Natural killer cell treated with Interleukin-12 subunit alpha and Interleukin-12 subunit beta and Interleukin-15 and Interleukin-18, amount 100 ng/mL, for 72 hours (primary cell): ENCODE results near the gene NFATC1. TPM values are rescaled to one million over a fixed set of nuclear protein-coding genes. Genes with fewer than 3 reads are reported as not detected.

Source experiments
- ATAC-seq, 2 donors: fragments of 150-1000 bp; cut with Tn5 transposase in 1 of 2; sonication (Bioruptor Pico), chemical (Tn5 transposase) in 1 of 2; 2 replicates each; pipeline ENCODE4 v1.10.0; 2021
- DNase-seq: peaks from one replicate; pipeline ENCODE4 v3.0.0; 2022; ENCODE audit warnings: low spot score
- H3K27ac Mint-ChIP-seq, 2 donors: 1 replicate in 1 of 2; 2 replicates in 1 of 2; pipeline ENCODE4 v1.8.0; 2022; ENCODE audit warnings: mixed read lengths in 2 of 2, mild to moderate bottlenecking in 1 of 2, moderate library complexity in 1 of 2
- H3K27me3 Mint-ChIP-seq, 2 donors: 1 replicate in 1 of 2; 2 replicates in 1 of 2; pipeline ENCODE4 v1.8.0; 2022; ENCODE audit warnings: mixed read lengths in 2 of 2
- H3K36me3 Mint-ChIP-seq: one replicate; pipeline ENCODE4 v1.8.0; 2022; ENCODE audit warnings: mixed read lengths
- H3K4me1 Mint-ChIP-seq, 2 donors: 1 replicate in 1 of 2; 2 replicates in 1 of 2; pipeline ENCODE4 v1.8.0; 2022; ENCODE audit warnings: low read depth in 2 of 2, mixed read lengths in 2 of 2, mild to moderate bottlenecking in 1 of 2
- H3K4me3 Mint-ChIP-seq: one replicate; pipeline ENCODE4 v1.8.0; 2022; ENCODE audit warnings: mixed read lengths
- H3K9me3 Mint-ChIP-seq: 2 replicates; pipeline ENCODE4 v1.8.0; 2022; ENCODE audit warnings: mixed read lengths
- total RNA-seq, 2 donors: library from RNA; stranded (reverse); gene quantifications; one replicate each; pipeline ENCODE4 v1.2.3, GENCODE V29; 2022

Gene NFATC1
- total RNA-seq, 2 donors from 2014 or later = 22.3 to 34.4 TPM

GRCh38 chr18:79400091-79400590 lies 4.4 kb downstream of the NFATC1 start:
- no peaks in the 10 kb centered on the region for H3K36me3 Mint-ChIP-seq
- peak; percentile 64 for DNase-seq
- ATAC-seq = peak; percentile 67 to 78
- no peak overlapping the region for H3K27ac Mint-ChIP-seq
- H3K4me1 Mint-ChIP-seq = peaks cover 24 to 36% of the 10 kb centered on the region in 2 donors
- peak overlapping the region; percentile 88 for H3K4me3 Mint-ChIP-seq
- H3K9me3 Mint-ChIP-seq = no peaks in the 10 kb centered on the region
- H3K27me3 Mint-ChIP-seq = no peaks in the 10 kb centered on the region

- H3K36me3 Mint-ChIP-seq = no peaks in the 10 kb centered on the region
- peak; percentile 25 for ATAC-seq
These were observed 5.1 kb downstream of the NFATC1 start for GRCh38 chr18:79400591-79401381.

GRCh38 chr18:79401494-79402208 lies 5.9 kb downstream of the NFATC1 start:
- ATAC-seq (no peak), DNase-seq (peak; percentile 53)
- Mint-ChIP-seq H3K9me3 (no peaks in the 10 kb centered on the region), H3K27ac (peak overlapping the region; percentile 75 to 82), H3K4me3 (peak overlapping the region; percentile 88), H3K36me3 (no peaks in the 10 kb centered on the region), H3K27me3 (no peaks in the 10 kb centered on the region), H3K4me1 (peaks cover 34 to 46% of the 10 kb centered on the region in 2 donors)

More at GRCh38 chr18:79400591-79401381, 5.1 kb downstream of the NFATC1 start:
- H3K27ac Mint-ChIP-seq = peak overlapping the region; percentile 75 to 82
- peaks cover 27 to 39% of the 10 kb centered on the region in 2 donors for H3K4me1 Mint-ChIP-seq
- peak overlapping the region; percentile 88 for H3K4me3 Mint-ChIP-seq
- no peaks in the 10 kb centered on the region for H3K9me3 Mint-ChIP-seq
- no peaks in the 10 kb centered on the region for H3K27me3 Mint-ChIP-seq
- no peak for DNase-seq

- Mint-ChIP-seq H3K27me3 (no peaks in the 10 kb centered on the region), H3K9me3 (no peaks in the 10 kb centered on the region), H3K4me3 (peak overlapping the region; percentile 37), H3K36me3 (no peaks in the 10 kb centered on the region), H3K4me1 (peaks cover 34 to 46% of the 10 kb centered on the region in 2 donors), H3K27ac (peak overlapping the region; percentile 49 to 80)
- no peak for ATAC-seq
- no peak for DNase-seq
These were observed 6.5 kb downstream of the NFATC1 start for GRCh38 chr18:79402209-79402576.

- Mint-ChIP-seq H3K27me3 (no peaks in the 10 kb centered on the region), H3K9me3 (no peaks in the 10 kb centered on the region), H3K4me3 (peak overlapping the region; percentile 37), H3K36me3 (no peaks in the 10 kb centered on the region), H3K4me1 (peaks cover 36 to 46% of the 10 kb centered on the region in 2 donors), H3K27ac (peak overlapping the region; percentile 98 to 99)
- DNase-seq = no peak
- no peak for ATAC-seq
These were observed 7.4 kb downstream of the NFATC1 start for GRCh38 chr18:79402977-79403722.

GRCh38 chr18:79403723-79404566 lies 8.2 kb downstream of the NFATC1 start:
- ATAC-seq = no peak
- Mint-ChIP-seq H3K27me3 (no peaks in the 10 kb centered on the region), H3K4me3 (peak overlapping the region; percentile 56), H3K36me3 (no peaks in the 10 kb centered on the region), H3K4me1 (peaks cover 34 to 42% of the 10 kb centered on the region in 2 donors), H3K27ac (peak overlapping the region; percentile 98 to 99), H3K9me3 (no peaks in the 10 kb centered on the region)
- peak; percentile 53 for DNase-seq

- peak overlapping the region; percentile 56 for H3K4me3 Mint-ChIP-seq
- H3K9me3 Mint-ChIP-seq = no peaks in the 10 kb centered on the region
- ATAC-seq (no peak), DNase-seq (peak; percentile 38)
- peak overlapping the region; percentile 98 to 99 for H3K27ac Mint-ChIP-seq
- H3K4me1 Mint-ChIP-seq = peaks cover 32 to 39% of the 10 kb centered on the region in 2 donors
- no peaks in the 10 kb centered on the region for H3K36me3 Mint-ChIP-seq
- no peaks in the 10 kb centered on the region for H3K27me3 Mint-ChIP-seq
These were observed 8.8 kb downstream of the NFATC1 start for GRCh38 chr18:79404567-79404910.

- no peaks in the 10 kb centered on the region for H3K9me3 Mint-ChIP-seq
- peak; percentile 49 for DNase-seq
These were observed 9.5 kb downstream of the NFATC1 start for GRCh38 chr18:79405019-79405780.

GRCh38 chr18:79405781-79406575 lies 10.2 kb downstream of the NFATC1 start:
- peaks cover 30 to 38% of the 10 kb centered on the region in 2 donors for H3K4me1 Mint-ChIP-seq
- H3K4me3 Mint-ChIP-seq = peak overlapping the region; percentile 89
- peak overlapping the region; percentile 98 to 99 for H3K27ac Mint-ChIP-seq
- ATAC-seq (peak; percentile 87 to 89), DNase-seq (peak; percentile 87)
- H3K9me3 Mint-ChIP-seq = no peaks in the 10 kb centered on the region
- H3K36me3 Mint-ChIP-seq = no peaks in the 10 kb centered on the region
- H3K27me3 Mint-ChIP-seq = no peaks in the 10 kb centered on the region

More at GRCh38 chr18:79405019-79405780, 9.5 kb downstream of the NFATC1 start:
- H3K27me3 Mint-ChIP-seq = no peaks in the 10 kb centered on the region
- H3K36me3 Mint-ChIP-seq = no peaks in the 10 kb centered on the region
- H3K4me3 Mint-ChIP-seq = peak overlapping the region; percentile 89
- H3K4me1 Mint-ChIP-seq = peaks cover 32 to 39% of the 10 kb centered on the region in 2 donors
- ATAC-seq = no peak
- H3K27ac Mint-ChIP-seq = peak overlapping the region; percentile 98 to 99

- DNase-seq (peak; percentile 60), ATAC-seq (no peak)
- Mint-ChIP-seq H3K27ac (peak overlapping the region; percentile 98 to 99), H3K4me3 (no peak overlapping the region), H3K27me3 (no peaks in the 10 kb centered on the region), H3K9me3 (no peaks in the 10 kb centered on the region), H3K36me3 (no peaks in the 10 kb centered on the region), H3K4me1 (peaks cover 25 to 32% of the 10 kb centered on the region in 2 donors)
These were observed 11.0 kb downstream of the NFATC1 start for GRCh38 chr18:79406708-79407107.

- DNase-seq (no peak), ATAC-seq (no peak)
- Mint-ChIP-seq H3K27ac (no peak overlapping the region), H3K4me1 (peaks cover 15 to 23% of the 10 kb centered on the region in 2 donors), H3K9me3 (no peaks in the 10 kb centered on the region), H3K36me3 (no peaks in the 10 kb centered on the region), H3K4me3 (no peak overlapping the region), H3K27me3 (no peaks in the 10 kb centered on the region)
These were observed 13.6 kb downstream of the NFATC1 start for GRCh38 chr18:79409313-79409712.
